OCI-M1 (cell line): Measurements from ENCODE around the gene MAST3.

ENCODE experiments used
- DNase-seq: peaks from one replicate; lab custom pipeline; 2025; lab: John Stamatoyannopoulos, UW

The MAST3 gene

DNA sequence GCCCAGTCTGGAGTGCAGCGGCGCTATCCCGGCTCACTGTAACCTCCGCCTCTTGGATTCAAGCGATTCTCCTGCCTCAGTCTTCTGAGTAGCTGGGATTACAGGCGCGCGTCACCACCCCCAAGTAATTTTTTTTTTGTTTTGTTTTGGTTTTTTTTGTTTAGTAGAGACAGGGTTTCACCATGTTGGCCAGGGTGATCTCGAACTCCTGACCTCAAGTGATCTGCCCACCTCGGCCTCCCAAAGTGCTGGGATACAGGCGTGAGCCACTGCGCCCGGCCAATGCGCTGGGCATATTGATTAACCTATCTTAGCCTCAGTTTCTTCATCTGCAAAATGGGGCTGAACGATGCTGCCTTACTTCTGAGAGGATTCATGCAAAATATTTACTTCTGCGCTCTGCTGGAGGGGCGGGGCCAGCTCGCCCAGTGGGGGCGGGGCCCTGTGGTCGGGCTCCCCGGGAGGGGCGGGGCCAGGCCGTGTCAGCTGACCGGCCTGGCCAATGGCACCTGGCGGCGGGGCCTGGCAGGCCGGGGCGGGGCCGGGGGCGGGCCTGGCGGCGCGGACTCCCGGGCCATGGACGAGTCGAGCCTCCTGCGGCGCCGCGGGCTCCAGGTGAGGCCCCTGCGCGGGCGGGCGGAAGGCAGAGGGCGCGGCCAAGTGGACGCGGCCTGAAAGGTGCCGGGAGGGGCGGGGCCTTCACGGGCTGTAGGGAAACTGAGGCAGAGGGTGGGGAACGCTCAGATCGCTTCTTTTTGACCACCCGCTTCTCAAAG is at the start of gene MAST3:
Gene MAST3 (plus strand): TSS at position 562 of the 776 bp plus-strand sequence. CDS start 15 bp downstream, at position 577.
- peak; percentile 94 for DNase-seq

DNA sequence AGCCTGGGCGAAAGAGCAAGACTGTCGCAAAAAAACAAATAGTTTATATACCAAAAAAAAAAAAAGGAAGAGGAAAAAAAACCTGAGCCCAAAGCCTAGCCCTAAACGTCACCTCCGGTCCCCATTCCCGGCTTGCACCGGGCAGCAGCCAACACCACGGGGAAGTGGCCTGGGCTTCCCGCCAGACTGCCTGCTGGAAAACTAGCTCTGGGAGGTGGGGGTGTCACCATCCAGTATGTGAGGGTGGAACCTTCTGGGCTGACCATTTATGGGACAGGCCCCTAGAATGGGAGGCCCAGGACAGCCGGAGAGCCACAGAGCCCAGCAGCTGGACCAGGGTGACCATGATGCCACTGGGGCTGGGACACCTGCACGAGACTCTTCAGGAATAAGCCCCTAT is 48.2 kb upstream of the MAST3 start:
- DNase-seq: no peak

DNA sequence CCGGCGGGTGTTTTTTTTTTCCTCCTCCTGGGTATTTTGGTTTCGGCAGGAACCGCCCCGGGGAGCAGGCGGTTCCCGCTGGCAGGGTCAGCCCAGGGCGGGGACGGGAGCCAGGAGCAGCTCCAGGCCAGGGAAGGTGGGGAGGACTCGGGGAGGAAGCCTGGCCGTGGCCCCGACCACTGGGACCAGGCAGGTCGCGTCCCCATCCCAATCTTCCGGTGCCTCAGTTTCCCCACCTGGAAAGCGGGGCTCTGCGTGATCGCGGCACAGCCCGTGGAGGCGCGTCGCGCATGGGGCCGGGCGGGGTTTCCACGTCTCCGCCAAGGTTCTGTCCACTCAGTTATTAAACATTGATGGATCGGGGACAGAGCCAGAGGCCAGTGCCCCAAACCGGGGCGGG is 45.7 kb upstream of the MAST3 start:
- DNase-seq: no peak

DNA sequence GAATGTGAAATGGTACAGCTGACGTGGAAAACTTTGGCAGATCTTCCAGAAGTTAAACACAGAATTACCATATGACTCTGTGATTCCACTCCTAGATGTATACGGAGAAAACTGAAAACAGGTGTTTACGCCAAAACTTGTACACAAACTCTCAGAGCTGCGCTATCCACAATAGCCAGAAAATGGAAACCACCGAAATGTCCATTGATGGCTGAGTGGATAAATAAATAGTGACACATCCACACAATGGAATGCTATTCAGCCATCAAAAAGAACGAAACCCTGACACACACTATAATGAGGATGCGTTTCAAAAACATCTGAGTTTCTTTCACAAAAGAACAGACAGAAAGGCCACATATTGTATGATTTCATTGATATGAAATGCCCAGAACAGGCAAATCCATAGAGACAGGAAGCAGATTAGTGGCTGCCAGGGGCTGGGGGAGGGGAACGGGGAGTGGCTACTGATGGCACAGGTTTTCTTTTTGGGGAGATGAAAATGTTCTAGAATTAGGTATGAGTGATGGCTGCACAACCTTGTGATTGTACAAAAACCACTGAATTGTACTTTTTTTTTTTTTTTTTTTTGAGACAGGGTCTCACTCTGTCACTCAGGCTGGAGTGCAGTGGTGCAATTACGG is 43.9 kb upstream of the MAST3 start:
- no peak for DNase-seq

DNA sequence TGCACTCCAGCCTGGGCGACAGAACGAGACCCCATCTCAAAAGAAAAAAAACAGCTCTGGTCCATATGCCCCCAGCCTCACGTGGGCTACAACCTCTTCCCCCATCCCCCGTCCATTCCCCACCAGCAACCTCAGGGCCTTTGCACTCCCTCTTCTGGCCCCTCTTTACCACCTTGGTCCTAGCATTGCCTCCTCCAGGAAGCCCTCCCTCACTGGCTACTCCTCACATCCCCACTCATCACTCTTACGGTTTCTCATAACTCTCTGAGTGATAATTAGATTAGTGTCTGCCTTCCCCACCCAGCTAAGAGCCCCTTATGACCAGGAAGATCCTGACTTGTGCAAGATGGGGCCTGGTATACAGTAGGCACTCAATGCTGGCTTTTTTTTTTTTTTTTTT is 41.6 kb upstream of the MAST3 start:
- no peak for DNase-seq

DNA sequence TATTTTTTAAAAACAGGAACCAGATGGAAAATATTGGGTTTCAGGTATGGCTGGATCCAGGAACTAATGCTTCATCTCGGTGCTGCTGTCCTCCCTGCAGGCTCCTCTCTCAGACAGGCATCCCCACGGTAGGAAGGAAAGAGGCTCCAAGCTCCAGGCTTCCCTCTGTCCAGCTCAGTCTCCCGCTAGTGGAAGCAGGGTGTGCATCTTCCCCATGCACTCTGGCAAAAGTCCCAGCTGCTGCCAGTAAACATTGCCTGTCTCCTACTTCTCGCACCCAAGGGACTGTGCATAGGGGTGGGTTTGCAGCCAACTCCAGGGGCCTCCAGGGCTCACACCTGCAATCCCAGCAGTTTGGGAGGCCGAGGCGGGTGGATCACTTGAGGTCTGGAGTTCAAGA is 40.0 kb upstream of the MAST3 start:
- no peak for DNase-seq

DNA sequence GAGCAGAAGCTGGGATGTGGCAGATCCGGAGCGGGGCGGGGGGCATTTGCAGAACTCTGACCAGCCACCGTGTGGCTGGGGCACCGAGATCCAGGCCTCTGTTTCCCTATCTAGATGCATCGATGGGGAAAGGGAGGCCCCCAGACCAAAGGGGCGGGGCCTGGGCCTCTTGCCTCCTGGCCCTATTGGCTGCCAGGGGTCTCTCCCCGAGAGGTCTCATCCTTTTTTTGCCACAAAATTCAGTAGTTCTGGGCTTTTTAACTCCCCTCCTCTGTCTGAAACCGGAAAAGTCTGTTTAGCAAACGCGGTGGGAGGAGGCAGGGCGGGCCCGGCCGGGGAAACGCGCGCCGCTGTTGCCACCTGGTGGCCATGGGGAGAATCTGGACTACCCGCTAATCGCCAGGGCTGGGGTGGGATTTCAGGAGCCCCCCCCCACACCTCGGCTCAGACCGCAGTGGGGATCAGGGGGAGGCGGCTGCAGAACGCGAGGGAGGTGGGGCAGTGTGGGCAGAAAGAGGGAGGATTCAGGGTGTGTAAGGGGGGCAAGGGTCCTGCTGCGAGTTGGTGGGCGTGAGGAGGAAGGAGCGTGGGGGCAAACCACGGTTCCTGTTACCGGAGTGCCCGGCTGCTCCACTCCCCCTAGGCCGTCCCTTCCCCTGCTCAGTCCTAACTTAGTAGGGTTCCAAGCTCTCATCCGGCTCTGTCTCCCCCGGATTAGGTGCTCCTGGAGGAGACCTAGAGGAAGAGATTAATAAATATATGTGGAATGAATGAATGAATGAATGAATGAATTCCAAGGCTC is 39.2 kb upstream of the MAST3 start:
- peak; percentile 85 for DNase-seq

DNA sequence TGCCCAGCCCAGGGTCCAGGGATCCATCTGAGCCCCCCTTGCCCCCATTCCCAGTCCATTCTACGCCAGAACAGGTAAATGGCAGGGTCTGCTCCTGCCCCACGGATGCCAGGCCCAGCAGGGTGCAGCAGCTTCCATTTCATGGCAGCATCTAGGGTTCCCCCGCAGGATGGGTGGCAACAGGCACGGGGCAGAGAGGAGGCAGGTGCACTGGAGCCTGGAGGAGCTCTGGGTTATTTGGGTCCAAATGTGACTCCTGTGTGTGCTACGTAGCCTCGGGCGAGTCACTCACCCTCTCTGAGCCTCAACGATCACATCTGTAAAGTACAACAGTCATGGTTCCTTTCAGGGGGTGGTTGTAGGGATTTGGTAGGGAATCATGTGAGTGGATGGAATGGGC is 38.3 kb upstream of the MAST3 start:
- no peak for DNase-seq

DNA sequence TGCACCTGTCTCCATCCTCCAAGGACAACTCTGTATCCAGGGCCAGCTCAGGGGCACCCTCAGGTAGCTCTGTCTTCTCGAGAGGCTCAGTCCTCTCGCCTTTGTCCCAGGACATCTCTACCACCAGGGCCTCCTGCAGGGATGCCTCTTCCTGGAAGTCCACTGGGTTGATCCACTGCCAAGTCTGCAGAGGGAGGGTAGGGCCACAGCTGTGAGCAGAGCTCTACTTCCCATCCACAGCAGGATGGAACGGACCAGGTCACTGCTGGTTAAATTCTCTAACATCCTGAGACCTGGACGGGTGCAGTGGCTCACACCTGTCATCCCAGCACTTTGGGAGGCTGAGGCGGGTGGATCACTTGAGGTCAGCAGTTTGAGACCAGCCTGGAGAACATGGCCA is 37.7 kb upstream of the MAST3 start:
- peak; percentile 7 for DNase-seq

DNA sequence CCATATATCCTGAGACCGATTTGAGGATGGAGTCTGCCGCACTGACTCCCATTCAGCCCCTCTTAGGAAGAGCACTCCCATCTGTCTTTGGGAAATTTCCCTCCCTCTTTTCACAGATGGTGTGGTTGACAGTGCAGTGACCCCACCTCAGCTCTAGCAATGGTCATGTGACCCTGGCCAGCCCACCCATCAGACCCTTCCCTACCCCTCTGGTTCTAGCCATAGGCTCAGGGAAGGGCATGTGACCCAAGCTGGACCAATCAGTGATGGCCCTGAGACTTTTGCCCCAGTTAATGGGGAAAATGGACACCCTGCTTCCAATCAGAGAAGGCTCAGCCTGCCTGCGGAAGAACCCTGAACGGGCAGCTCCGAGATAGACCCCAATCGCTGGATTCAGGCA is 37.1 kb upstream of the MAST3 start:
- no peak for DNase-seq

DNA sequence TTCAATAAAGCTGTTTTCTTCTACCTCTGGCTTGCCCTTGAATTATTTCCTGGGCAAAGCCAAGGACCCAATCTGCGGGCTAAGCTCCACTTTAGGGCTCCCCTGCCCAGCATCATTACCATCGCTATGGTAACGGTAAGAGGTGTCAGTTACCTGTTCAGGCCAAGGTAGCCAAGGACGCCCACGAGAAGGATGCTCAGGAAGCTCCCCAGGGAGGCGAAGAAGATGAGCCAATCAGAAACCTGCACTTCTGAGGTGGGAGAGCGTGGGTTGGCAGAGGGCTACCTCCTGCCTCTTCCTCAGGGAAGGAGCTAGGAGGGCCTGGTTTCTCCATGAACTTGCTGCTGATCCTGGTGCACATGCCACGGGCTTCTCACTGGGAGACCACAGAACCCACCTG is 35.5 kb upstream of the MAST3 start:
- DNase-seq: no peak

DNA sequence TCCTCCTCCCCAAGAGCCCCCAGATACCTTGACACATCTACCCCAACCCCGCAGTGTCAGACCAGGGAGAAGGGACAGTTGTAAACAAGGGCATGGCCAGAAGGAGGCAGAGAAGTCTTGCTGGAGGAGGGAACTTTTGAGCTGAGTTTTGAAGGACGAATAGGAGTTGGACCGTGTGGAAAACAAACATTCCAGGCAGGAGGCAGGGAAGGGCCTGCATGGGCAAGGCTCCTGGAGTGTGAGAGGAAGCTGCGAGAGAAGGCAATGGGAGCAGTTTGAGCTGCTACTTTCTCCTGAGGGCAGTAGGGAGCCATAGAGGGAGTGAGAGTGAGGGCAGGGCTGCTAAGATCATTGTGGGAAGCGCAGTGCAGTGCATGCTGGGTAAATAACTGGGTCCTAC is 34.1 kb upstream of the MAST3 start:
- DNase-seq: no peak

DNA sequence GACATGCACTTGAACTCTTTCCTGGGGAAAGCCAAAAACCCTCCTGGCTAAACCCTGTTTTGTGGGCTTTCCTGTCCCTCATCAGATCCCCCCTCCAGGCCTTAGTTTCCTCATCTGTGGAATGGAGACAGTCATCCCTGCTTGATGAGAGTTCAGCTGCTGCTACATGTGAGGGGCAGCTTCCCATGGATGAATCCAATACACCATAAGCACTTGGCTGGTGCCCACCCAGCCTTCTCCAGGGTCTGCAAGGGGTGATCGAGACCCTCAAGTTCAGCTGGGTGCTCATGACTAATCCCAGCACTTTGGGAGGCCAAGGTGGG is 32.4 kb upstream of the MAST3 start:
- no peak for DNase-seq

DNA sequence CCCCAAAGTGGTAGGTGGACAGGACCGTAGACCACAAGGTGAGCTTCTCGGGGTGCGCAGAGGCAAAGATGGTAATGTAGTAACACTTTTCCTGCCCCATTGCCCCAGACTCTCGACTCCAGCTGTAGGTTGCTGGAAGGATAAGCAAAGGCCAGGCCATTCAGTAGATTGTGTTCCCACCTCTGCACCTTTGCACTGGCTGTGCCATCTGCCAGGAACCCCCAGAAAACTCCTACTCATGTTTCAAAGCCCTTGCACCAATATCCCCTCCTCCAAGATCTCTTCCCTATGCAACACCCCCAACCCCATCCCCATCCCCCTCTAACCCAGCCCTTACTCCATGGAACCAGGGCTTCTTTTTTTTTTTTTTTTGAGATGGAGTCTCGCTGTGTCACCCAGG is 29.2 kb upstream of the MAST3 start:
- no peak for DNase-seq

DNA sequence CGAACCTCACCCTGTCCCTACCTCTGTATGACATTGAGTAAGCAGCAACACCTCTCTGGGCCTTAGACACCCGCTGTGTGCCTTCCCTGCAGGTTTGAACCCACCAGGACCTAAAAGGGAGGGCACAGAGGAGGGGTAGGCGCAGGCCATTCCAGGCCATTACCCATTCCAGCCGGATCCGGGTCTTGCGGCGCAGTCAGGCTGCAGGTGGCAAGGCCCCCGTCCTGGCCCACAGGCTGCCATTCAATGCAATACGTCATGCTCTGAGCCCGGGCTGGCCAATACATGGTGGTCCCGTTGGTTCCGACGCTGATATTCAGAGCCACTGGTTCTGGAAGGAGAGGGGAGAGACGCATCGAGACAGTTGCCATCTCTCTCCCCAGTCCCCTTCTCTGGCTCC is 28.2 kb upstream of the MAST3 start:
- no peak for DNase-seq

DNA sequence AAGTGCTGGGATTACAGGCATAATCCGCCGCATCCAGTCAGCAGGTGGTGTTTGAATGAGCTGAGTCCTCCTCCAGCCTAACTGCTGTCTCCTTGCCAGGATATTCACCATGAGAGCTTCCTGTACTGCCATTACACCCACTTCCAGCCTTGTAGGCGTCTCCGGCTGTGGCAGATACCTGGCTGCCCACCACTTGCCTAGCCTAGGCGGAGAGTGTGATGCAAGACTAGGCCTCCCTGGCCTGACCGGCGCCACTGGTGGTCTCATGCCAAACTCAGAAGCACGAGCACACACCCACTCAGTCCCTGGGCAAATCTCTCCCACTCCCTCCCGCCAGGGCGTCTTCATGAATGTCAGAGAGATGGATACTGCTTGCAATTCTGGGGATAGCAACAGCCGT is 27.4 kb upstream of the MAST3 start:
- DNase-seq: no peak

DNA sequence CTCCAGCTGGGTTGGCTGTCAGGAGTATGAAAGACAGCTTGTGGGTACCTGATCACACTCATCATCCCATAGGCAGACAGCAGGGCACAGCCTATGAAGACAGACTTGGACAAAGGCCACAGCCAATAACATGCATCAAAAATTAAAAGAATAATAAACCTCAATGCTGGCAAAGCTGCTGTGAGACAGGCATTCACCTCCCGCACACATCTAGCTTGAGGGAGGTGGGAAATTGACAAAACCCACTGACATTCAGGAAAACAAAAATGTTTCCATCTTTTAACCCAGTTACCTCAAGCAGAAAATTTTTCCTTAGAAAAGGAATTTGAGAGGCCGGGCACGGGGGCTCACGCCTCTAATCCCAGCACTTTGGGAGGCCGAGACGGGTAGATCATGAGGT is 25.2 kb upstream of the MAST3 start:
- DNase-seq: no peak

DNA sequence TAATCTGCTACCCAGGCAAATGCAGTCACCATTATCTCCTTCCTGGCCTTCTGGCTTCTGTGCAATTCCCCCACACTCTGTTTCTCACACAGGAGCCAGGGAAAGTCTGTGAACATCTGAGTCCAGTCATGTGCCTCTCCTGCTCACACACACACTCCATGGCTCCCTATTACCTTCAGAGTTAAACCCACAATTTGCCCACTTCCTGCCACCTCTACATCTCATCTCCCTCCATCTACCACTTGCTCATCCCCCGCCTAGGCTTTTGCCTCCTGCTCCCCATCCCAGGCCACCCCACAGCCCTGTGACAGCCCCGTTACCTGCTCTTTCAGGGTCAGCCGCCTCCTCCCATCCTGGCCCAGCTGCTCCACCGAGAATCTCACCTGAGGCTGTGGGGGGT is 24.4 kb upstream of the MAST3 start:
- DNase-seq: no peak

DNA sequence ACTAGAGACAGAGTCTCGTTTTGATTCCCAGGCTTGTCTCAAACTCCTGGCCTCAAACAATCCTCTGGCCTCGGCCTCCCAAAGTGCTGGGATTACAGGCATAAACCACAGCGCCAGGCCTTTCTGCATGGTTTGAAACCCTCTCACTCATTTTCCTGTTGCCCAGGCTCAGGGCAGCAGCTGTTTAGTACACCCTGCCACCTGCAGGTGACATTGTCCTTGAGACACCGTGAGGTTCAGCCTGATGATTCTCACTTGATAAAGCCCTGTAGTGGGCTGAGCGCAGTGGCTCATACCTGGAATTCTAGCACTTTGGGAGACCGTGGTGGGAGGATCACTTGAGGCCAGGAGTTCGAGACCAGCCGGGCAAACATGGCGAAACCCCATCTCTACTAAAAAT is 23.4 kb upstream of the MAST3 start:
- DNase-seq: no peak

DNA sequence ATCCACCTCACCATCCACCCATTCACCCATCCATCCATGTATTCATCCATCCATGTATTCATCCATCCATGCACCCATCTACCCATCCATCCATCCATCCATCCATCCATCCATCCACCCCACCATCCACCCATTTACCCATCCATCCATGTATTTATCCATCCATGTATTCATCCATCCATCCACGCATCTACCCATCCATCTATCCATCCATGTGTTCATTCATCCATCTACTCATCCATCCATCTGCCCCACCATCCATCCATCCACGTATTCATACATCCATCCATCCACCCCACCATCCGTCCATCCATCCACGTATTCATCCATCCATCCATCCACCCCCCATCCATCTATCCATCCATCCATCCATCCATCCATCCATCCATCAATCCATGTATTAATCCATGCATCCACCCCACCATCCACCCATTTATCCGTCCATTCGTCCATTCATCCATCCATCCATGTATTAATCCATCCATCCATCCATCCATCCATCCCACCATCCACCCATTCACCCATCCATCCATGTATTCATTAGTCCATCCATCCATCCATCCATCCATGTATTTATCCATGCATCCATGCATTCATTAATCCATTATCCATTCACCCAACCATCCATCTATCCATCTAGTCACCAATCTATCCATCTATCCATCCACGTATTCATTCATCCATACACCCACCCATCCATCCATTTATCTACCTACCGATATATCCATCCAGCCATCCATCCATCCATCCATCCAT is 13.5 kb upstream of the MAST3 start:
- no peak for DNase-seq

DNA sequence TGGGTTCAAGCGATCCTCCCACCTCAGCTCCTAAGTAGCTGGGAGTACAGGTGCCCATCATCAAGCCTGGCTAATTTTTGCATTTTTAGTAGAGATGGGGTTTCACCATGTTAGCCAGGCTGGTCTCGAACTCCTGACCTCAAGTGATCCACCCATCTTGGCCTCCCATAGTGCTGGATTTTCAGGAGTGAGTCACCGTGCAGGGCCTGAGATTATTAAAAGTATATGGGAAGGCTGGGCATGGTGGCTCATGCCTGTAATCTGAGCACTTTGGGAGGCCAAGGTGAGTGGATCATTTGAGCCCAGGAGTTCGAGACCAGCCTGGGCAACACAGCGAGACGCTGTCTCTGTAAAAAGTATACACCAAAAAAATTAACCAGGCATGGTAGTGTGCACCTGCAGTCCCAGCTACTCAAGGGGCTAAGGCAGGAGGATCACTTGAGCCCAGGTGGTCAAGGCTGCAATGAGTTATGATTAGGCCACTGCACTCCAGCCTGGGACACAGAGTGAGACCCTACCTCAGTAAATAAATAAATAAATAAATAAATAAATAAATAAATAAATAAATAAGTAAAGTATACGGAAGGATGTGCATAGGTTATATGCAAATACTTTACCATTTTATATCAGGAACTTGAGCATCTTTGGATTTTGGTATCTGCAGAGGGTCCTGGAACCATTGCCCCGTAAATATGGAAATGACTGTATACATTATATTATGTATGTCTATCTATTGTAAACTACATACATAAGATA is 11.7 kb upstream of the MAST3 start:
- no peak for DNase-seq
